ENCODE results near the gene TARBP2.

DNA sequence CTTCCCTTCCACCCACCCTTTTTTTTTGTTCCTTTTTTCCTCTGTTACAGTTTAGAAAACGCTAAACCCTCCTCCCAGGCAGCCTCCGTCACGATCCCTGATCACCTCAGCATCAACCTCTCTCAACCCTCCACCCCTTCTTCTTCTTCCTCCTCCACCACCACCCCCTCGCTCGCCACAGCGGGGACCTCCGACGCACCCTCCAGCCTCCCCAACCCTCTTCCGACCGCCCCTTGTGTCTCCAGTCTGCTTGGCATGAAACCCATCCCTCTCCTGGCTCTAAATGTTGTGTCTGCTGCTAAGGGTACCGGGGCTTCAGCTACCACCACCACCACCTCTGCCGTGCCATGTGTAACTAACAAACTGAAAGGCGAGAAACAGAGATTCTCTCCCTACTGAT, 26.3 kb upstream of the TARBP2 start:
- no peak for TF ChIP-seq FOXA1 (IDR thresholded peaks at IDR 0.05)
- TF ChIP-seq, protein P1, sequence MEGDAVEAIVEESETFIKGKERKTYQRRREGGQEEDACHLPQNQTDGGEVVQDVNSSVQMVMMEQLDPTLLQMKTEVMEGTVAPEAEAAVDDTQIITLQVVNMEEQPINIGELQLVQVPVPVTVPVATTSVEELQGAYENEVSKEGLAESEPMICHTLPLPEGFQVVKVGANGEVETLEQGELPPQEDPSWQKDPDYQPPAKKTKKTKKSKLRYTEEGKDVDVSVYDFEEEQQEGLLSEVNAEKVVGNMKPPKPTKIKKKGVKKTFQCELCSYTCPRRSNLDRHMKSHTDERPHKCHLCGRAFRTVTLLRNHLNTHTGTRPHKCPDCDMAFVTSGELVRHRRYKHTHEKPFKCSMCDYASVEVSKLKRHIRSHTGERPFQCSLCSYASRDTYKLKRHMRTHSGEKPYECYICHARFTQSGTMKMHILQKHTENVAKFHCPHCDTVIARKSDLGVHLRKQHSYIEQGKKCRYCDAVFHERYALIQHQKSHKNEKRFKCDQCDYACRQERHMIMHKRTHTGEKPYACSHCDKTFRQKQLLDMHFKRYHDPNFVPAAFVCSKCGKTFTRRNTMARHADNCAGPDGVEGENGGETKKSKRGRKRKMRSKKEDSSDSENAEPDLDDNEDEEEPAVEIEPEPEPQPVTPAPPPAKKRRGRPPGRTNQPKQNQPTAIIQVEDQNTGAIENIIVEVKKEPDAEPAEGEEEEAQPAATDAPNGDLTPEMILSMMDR (IDR thresholded peaks at IDR 0.05; ENCODE audit: low read depth, low read length, missing input control), result no peak
- no peak for TF ChIP-seq RAD21 (IDR thresholded peaks at IDR 0.05)

Data from liver (tissue), 3 donors.